Activated T-cell treated with anti-CD3 and anti-CD28 coated beads for 4 hours (primary cell): ENCODE data around the gene PSMB10.
"Not testable (repeated sequence)": the region's sequence is repeated elsewhere in the genome, so short reads cannot be mapped to it uniquely, and the experiment has no call there.

ENCODE experiments used
- DNase-seq: peaks from one replicate; pipeline ENCODE4 v3.0.0-alpha.2; 2020

The PSMB10 gene

DNA sequence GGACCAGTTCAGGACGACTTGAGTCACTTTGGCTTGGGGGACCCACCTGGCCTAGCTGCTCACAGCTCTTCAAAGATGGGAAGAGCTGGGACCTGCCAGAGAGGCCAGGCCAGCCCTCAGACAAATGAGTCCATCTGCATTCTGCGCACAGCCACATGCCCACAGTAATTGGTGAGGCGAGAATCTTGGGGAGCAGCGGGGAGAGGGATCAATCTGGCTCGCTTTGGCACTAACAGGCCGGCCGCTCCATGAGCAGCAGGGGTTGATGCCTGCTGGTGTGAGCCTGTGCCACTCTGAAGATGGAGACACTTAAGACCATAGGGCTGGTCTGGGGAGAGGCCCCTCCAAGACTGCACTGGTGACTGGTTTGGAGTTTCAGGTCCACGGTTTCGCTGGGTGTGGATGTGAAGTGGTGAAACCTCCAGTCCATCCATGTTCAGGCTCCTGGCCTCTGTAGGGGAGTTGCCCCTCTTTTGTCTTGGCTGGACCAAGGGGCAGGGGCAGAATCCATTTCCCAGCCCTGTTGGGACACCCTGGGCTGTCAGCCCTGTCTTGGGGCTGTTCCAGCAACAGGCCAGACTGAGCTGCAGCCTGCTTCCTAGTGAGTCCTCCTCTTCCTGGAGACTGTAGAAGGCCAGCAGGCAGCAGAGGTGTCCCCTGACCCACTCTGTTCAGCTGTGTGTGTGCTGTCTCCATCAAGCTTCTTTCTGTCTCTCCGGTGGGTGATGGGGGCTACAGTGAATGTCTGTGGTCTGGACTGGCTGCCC is 12.3 kb downstream of the PSMB10 start:
- DNase-seq: no peak

DNA sequence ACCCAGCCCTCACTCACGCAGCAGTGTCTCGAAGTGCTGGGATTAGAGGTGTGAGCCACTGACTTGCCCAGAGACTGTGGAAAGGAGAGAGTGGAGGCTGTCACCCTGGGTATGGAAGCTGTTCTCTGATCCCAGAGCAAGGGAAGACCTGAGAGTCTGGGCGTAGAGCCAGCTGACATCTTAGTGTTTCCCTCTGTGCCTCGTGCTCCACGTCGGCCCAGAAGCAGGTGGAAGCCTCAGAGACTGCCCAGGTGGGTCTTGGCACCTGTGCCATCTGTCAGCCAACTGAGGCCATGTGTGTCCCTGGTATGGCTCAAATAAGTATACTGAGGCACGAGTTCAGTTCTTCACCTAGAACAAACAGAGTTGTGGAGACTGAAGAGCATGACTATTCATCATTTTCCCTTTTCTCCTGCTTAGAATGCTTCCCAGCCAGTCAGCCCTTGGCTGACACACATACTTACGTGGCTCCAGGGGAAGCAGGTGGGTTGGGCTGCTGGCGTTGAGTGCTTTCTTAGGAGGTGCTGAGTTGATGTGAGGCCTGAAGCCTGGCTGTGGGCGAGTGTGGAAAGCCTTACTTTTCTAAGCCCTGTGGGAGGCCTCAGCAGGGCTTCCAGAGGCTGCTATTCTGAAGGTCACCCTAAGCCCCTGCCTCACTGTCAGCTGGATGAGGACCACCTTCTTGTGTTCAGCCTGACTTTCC is 13.1 kb downstream of the PSMB10 start:
- no peak for DNase-seq

DNA sequence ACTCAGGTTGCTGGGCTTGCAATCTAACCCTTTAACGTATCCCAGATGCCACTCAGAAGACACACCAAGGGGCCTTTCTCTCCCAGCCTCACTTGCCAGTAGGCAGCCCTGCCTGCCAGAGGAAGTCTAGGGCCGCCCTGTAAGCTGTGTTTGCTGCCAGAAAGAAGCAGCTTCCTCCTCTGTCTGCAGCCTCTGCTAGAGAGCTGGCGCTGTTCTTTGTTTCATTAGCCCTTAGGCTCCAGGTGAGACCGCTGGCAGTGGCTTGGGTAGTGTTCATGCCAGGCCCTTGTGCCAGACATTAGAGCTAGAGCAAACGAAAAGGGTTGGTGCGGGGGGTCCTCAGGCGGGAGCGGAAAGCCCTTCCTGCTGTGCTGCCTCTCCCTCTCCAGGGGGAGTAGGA is 13.9 kb downstream of the PSMB10 start:
- no peak for DNase-seq

DNA sequence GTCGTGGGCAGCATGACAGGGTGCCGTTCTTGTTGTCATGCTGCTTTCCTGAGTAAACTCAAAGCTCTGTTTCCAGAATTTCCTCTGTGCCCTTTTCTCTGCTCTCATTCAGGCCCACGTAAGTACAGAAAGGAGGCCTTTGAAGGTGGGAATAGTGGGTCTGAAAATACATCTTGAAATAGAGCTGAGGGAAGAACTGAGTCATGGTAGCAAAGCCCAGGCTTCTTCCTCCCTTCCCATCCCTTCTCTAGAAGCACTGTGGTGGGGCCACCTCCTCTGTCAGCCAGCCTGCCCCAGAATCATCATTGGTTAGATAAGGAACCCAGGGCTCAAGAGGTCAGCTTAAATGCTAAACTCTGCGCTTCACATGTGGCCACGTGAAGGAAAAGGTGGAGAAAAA is 14.4 kb downstream of the PSMB10 start:
- DNase-seq: no peak

DNA sequence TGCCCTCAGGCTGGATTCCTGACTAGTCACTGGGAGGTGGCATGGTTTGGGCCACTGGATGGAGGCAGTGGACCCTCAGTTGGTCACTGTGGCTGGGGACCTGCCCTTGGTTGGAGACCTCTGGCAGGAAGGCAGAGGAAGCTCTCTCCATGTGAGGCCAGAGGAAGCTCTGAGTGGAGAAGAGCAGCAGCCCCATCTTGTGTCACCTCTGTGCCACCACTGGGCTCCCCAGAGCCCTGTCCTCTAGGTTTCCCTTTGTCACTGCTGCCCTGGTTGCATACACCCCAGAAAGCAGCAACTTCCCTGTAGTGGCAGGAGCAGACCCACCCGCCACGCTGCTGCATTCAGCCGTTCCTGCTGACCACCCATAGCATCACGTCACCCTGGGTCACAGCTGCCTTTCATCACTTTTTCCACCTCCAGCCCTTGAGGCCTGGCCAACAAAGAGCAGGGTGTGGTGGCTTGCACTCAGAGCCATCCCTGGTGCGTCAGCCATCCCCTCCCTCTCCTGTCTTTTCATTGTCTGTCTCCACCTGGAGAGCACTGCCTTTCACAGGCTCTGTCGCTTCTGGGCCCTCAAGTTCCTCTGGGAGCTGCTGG is 16.9 kb downstream of the PSMB10 start:
- DNase-seq: no peak

DNA sequence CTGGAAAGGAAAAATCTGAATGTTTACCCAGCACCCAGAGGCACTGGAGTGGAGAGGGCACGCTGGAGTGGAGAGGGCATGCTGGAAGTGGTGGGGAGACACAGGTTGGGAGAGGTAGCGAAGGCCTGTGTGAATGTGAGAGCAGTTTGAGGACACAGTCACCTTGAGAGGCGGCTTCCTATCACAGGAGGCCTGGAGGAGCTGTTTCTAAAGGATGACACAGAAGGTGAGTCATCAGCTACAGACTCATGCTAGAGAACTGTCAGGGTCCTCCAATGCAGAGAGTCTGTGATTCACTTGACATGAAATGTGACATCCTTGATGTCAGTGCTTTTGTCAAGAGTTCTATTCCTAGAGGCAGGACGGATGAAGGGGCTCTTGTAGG is 18.8 kb downstream of the PSMB10 start:
- peak; percentile 32 for DNase-seq

DNA sequence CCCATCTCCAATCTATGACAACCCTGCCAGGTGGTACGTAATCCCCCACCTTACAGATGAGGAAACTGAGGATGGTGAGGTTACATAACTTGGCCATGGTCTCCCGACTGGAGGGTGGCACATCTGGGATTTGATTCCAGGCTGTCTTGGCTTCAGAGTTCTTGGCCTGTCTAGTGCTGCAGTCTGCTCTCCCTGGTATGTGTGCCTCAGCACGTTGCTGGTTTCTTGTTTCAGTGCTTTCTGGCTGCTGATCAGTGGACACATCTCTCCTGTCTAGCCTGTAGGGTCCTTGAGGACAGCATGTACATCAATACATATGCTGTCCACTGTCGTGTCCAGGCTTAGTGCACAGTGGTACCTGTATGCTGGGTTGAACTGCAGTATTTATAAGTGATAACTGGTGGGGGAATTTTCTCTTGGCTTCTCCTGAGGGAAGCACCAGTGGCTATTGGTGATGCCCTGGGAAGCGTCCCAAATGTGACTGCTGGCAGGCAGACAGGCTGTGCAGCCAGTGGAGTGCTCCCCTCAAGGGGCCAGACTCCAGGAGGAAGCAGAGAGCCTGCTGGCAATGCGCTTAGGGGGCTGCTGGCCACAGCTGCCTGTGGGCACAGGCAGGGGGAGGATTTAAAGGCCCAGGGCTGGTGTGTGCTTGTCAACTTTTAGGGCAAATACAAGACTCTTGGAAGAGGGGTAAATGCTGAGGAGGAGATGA is 19.4 kb downstream of the PSMB10 start:
- no peak for DNase-seq

DNA sequence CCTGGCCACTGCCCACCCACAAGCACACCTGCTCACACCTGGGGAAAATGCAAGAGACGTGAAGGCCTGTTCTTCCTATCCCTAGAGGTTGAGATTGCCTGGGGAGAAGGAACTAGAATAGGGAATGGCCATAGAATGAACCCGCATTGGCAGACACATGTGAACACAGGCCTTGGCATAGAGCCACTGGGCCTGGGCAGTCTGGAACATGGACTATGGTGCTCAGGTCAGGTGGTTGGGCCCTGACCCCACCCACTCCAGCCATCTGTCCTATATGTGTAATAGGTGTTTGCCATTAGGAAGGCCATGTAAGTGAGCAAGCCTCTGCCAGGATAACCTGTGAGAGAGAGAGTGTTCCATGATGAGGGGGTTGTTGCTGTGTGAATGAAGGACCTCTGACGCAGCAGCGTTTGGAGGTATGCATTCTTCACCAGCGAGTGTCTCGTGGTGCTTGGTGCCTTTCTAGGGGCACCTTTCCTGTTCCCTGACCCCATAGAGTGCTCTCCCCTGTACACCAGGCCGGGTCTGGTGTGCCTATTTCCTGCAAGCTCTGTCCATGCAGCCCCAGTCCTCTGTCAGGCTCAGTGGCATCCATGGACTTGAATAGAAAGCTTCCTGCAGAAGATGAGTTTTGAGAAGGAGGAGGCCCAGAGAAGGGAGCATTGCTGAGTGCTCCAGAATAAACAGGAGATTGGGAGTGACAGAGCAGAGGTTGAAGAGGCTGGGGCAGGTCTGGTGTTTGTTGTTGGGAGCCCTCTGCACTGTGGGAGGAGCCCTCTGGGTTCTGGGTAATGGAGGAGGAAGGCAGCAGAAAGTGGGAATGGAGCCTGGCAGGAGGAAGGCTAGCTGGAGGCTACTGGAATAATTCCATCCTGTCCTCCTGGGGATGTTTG is 20.6 kb downstream of the PSMB10 start:
- no peak for DNase-seq

DNA sequence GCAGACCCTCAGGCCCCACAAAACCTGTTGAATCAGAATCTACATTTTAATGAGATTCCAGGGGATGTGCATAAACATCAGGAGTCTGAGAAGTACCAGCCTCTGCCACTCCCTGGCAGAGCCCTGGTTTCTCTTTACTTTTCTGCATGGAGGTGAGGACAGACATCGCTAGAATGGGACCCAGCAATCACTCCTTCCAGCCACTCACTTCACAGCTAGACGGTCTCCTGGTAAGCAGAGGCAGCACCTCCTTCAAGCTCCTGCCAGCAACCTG is 21.2 kb downstream of the PSMB10 start:
- DNase-seq: not testable (repeated sequence)

DNA sequence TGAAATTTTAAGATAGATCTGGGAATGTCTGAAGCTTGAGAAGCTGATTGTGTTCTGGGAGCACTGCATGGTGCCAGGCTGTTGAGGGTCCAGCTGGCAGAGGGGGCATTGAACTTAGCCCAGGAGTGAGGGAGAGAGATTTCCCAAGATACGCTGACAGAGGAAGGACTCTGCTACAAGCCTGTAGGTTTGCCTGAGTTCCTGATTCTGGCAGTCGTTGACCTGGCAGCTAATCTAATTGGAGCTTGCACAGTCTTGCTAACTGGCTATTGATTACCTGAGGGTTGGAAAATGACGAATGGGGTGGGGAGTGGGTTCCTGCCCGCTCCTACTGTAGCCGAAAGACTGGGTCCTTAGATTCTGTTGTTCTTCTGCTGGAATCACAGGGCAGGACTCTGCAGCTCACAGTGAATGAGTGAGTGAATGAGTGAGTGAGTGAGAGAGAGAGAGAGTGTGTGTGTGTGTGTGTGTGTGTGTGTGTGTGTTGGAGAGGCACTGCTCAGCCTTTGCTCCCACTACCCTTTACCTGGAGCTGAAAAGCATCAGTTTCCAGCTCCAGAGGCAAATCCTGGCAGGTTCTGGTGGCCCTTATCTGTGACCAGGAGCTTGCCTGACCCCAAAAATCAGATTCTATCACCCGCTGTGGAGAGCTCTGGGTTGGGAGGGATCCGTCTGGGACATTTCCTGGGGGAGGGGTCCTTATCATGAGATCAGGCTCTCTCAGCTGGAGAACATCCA is 21.7 kb downstream of the PSMB10 start:
- no peak for DNase-seq

DNA sequence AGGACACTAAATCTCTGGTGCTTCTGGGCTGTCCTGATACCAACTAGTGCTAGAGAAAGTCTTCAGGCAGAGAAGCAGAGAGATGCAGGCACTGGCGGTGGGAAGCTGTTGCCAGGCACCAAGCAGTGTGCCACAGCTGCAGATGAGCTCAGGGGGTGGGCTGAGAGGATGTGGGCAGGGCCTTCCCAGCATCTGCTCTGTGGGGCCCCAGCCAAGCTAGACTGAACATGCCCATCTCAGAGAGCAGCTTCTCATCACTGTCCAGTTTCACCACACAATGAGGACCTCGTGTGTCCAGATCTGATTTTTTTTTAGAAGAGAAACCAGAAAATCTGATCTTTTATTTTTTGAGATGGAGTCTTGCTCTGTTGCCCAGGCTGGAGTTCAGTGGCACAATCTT is 26.5 kb downstream of the PSMB10 start:
- DNase-seq: no peak

DNA sequence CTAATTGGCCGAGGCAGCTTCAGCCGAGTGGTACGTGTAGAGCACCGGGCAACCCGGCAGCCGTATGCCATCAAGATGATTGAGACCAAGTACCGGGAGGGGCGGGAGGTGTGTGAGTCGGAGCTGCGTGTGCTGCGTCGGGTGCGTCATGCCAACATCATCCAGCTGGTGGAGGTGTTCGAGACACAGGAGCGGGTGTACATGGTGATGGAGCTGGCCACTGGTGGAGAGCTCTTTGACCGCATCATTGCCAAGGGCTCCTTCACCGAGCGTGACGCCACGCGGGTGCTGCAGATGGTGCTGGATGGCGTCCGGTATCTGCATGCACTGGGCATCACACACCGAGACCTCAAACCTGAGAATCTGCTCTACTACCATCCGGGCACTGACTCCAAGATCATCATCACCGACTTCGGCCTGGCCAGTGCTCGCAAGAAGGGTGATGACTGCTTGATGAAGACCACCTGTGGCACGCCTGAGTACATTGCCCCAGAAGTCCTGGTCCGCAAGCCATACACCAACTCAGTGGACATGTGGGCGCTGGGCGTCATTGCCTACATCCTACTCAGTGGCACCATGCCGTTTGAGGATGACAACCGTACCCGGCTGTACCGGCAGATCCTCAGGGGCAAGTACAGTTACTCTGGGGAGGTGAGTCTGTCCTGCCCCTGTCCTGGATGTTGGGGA is 27.5 kb downstream of the PSMB10 start:
- DNase-seq: no peak

DNA sequence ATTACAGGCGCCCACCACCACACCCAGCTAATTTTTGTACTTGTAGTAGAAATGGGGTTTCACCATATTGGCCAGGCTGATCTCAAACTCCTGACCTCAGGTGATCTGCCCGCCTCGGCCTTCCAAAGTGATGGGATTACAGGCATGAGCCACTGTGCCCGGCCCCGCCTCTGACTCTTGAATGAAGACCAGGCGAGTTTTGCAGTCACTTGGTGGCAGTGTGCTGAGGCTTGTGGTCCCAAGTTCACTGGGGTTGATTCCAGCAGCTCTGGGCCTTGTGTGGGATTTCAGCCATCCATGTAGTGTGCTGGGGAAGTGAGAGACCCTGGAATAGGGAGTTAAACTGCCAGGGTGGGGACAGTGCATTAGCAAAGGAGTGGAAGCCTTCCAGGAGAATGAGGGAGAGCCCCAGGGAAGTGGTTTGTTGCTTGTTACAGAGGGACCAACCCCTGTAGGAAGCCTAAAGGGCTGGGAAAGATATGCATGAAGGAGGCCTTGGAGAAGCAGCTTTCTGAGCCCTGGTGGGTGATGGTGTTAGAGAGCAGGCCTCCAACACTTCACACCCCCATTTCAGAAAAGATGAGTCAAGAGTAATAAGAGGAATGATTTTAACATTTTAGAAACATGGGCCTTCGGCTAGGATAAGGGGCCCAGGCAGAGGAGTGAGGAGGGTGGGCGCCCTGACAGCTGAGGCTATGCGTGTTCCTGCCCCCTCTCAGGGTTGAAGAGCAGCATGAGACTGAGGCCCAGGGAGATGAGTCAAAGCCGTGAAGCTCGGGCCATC is 29.1 kb downstream of the PSMB10 start:
- no peak for DNase-seq

DNA sequence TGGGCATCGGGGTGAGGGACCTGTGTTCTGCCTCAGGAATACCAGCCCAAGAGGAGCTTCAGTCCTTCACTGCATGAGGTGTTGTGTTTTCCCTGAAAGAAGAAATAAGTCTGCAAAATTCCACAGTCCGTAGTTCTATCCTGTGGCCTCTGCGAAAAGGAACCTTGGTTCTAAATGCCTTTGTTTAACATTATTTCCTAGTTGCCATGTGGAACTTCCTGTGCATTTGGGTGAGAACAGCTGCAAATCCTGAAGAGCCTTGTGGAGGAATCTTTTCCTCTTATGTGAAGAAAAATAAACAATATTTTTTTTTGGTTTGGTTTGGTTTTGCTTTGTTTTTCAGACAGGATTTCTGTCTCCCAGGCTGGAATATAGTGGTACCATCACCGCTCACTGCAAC is 33.8 kb downstream of the PSMB10 start:
- DNase-seq: no peak

DNA sequence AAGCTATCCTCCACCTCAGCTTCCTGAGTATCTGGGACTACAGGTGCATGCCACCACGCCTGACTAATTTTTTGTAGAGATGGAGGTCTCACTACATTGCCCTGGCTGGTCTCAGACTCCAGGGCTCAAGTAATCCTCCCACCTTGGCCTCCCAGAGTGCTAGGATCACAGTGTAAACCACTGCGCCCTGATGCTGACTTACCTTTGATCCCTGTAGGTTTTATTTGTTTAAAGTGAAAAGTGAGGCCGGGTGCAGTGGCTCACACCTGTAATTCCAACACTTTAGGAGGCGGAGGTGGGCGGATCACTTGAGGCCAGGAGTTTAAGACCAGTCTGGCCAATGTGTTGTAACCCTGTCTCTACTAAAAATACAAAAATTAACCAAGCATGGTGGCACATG is 34.9 kb downstream of the PSMB10 start:
- DNase-seq: no peak

DNA sequence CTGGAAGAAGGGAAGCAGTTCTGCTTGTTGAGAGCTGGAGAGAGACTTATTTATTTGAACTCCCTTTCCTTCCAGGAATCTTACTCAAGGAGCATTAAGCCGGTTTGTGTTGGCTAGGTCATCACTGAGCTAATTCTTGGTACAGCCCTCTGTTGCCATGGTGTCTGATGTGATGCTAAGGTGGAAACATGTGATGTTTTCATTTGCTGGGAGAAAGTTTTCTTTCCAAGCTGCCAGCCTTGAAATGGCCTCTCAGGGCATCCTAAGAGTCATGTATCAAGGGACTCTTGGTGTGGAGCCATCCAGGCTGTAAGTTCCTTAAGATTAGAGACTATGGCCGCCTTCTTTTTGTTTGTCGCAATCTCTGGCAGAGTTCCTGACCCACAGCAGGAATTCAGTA is 39.4 kb downstream of the PSMB10 start:
- DNase-seq: no peak

DNA sequence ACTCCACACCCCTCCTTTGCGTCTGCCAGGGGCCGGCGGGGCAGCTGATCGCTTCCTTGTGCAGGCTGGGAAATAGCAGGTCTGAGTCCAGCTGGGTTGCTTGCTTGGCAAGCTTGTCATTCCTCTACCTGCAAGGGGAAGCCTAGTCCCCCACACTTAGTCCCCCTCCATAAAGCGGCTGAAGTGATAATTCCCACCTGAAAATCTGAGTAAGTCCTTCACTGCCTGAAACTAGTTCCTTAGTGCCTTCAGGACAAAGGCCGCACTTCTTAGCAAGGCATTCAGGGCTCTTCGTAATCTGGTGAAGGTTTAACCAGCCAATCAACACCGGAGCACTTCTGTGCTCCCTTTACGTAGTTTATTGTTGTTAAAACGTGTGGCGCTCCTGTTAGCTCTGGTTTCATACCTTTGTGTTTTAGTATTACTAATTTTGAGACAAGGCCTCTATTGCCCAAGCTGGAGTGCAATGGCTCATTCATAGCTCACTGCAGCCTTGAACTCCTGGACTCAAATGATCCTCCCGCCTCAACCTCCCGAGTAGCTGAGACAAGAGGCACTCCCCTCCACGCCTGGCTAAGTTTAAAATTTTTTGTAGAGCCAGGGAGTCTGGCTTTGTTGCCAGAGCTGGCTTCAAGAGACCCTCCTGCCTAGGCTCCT is 42.8 kb downstream of the PSMB10 start:
- no peak for DNase-seq

DNA sequence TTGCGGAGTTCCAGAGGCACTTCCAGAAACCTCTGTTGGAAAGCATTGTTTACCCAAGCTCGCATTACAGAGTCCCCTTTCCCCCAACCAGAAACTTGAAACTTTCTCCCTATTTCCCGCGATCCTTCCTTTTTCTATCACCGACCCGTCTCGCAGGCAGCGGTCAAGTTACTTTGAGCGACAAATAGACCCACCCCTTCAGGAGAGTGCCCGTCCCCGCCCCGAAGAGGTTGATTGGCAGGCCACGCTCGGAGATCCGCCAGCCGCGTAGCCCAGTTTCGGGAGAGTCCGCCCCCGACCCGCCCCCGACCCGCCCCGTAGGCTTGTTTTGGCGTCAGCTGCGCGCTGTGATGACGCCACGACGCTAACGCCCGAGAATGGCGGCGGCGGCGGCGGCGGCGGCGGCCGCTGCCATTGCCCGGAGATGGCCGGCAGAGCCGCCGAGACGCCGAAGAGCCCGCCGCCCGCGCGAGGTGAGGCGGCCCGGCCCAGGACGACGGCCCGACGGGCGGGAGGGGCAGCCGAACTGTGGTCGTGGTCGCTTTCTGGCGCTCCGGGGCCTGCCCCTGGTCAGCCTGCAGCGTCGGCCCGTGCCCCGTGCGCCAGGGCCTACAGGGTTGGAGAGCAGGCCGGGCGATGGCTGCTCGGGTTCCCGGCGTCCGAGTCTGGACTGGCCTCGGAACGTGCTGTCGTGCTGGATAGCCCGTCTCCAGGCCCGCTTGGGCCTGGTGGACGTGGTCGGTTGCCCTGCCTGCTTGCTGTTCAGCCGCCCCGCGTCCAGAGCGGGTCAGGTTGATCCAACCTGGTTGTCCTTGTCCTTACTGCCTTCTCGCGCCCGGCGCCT is 43.5 kb downstream of the PSMB10 start, which contains the start of gene PSKH1:
Gene PSKH1, plus strand, starts transcription at position 356 of the 844 bp plus-strand sequence. CDS start 15,496 bp downstream, outside the sequence.
- peak; percentile 91 for DNase-seq

DNA sequence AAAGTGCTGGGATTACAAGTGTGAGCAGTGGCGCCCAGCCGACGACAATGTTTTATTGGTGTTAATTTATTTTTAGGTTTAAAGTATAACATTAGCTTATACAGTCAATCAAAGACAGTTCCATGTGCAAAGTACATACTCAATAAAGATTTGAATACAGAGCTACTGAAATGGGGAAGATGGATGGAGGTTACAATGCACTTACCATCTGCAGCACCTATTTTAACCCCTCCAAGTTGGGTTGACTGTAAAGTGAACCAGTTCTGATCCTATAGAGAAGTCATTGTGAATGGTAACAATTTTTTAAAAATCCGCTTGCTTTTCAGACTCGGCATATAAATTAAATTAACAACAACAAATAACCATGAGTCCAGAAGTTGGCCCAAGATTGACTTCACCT is 44.3 kb downstream of the PSMB10 start:
- DNase-seq: no peak
